Prostate gland (tissue), 2 donors: ENCODE results near the gene EIF3M. TPM values are rescaled to one million over a fixed set of nuclear protein-coding genes. Genes with fewer than 3 reads are reported as not detected.

ENCODE experiments used
- DNase-seq: peaks from one replicate; pipeline ENCODE4 v3.0.0-alpha.2; 2019; ENCODE audit warnings: low spot score
- H3K27ac ChIP-seq, 2 donors: fragments of 200-600 bp; sonication (generic); 2 replicates each; pipeline ENCODE4 v1.5.1; 2017 to 2019
- H3K27me3 ChIP-seq: fragments of 200-600 bp; sonication (generic); replicated peaks from 2 replicates; pipeline ENCODE4 v1.5.1; 2019; ENCODE audit not compliant: insufficient read depth
- H3K36me3 ChIP-seq, 2 donors: fragments of 200-600 bp; sonication (generic); 1 replicate in 1 of 2; 2 replicates in 1 of 2; pipeline versions ENCODE4 v1.5.1 to v1.8.1; 2017 to 2019
- H3K4me1 ChIP-seq: fragments of 200-600 bp; sonication (generic); replicated peaks from 2 replicates; pipeline ENCODE4 v1.5.1; 2019
- H3K4me3 ChIP-seq, 2 donors: fragments of 200-600 bp; sonication (generic); 2 replicates each; pipeline ENCODE4 v1.5.1; 2017 to 2019
- H3K9me3 ChIP-seq: fragments of 200-600 bp; sonication (generic); 2 replicates; pipeline ENCODE4 v1.5.1; 2017
- POLR2A ChIP-seq: fragments of 450-650 bp; IDR thresholded peaks from one replicate; pipeline ENCODE4 v1.6.1; 2016; ENCODE audit warnings: antibody characterized with exemption, mild to moderate bottlenecking
- POLR2AphosphoS5 ChIP-seq: sonication (generic); formaldehyde crosslinking; IDR thresholded peaks from one replicate; pipeline ENCODE4 v1.6.1; 2017; ENCODE audit warnings: antibody characterized with exemption
- WGBS: methylation state at CpG from one replicate; pipeline ENCODE4 v1.1.5; 2018; 5-methylcytosine and 5-hydroxymethylcytosine counted together
- intact Hi-C: fragments of 100-400 bp; cut with DNase I; formaldehyde crosslinking; loops from one replicate; pipeline ENCODE4 v1.14.2; 2022
- total RNA-seq, 2 donors: library from RNA; depleted of rRNA; stranded (reverse); fragments of >200 nt; gene quantifications; one replicate each; pipeline ENCODE4 v1.1.0, GENCODE V29; 2016
- TF ChIP-seq, protein P1 (sequence below), 4 experiments: fragments of 200-600 bp in 2 of 4; fragments of 450-650 bp in 2 of 4; sonication (generic) in 2 of 4; IDR thresholded peaks; 1 replicate in 3 of 4; 2 replicates in 1 of 4; pipeline ENCODE4 v1.5.1; 2016 to 2019; ENCODE audit warnings: antibody characterized with exemption in 4 of 4, mild to moderate bottlenecking in 2 of 4, moderate library complexity in 2 of 4

The EIF3M gene
- total RNA-seq, 2 donors from 2014 or later = 353 to 458 TPM

DNA sequence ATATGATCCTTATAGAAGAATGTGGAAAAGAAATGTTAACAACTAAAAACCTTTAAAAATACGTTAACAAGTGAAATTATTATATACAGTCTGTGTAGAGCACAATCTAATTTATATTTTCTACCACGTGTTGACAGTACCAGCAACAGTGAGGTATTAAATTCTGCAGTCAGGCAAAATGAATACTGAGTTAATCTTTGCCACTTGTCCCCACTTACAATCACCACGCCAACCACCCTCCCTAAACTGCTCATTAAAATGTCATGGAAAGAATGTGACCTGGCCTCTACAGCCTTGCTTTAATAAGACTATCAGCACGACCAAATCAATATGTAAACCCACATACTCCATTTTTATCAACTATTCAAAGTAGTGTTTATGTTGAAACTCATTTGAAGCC lies 28.5 kb upstream of the EIF3M start:
- no peaks in the 10 kb centered on the region for H3K27me3 ChIP-seq
- no peaks in the 10 kb centered on the region for H3K36me3 ChIP-seq
- no peak overlapping the region for H3K4me3 ChIP-seq
- whole genome bisulfite sequencing = 28% methylated on average over 4 of the region's 4 CpGs
- intact Hi-C loops = no loop called here
- H3K4me1 ChIP-seq = no peaks in the 10 kb centered on the region
- no peak for DNase-seq
- no peaks in the 10 kb centered on the region for H3K9me3 ChIP-seq
- H3K27ac ChIP-seq = no peak overlapping the region
- TF ChIP-seq, protein P1, sequence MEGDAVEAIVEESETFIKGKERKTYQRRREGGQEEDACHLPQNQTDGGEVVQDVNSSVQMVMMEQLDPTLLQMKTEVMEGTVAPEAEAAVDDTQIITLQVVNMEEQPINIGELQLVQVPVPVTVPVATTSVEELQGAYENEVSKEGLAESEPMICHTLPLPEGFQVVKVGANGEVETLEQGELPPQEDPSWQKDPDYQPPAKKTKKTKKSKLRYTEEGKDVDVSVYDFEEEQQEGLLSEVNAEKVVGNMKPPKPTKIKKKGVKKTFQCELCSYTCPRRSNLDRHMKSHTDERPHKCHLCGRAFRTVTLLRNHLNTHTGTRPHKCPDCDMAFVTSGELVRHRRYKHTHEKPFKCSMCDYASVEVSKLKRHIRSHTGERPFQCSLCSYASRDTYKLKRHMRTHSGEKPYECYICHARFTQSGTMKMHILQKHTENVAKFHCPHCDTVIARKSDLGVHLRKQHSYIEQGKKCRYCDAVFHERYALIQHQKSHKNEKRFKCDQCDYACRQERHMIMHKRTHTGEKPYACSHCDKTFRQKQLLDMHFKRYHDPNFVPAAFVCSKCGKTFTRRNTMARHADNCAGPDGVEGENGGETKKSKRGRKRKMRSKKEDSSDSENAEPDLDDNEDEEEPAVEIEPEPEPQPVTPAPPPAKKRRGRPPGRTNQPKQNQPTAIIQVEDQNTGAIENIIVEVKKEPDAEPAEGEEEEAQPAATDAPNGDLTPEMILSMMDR (IDR thresholded peaks at IDR 0.05) = no peak
- TF ChIP-seq POLR2A (no peak), POLR2AphosphoS5 (no peak)

DNA sequence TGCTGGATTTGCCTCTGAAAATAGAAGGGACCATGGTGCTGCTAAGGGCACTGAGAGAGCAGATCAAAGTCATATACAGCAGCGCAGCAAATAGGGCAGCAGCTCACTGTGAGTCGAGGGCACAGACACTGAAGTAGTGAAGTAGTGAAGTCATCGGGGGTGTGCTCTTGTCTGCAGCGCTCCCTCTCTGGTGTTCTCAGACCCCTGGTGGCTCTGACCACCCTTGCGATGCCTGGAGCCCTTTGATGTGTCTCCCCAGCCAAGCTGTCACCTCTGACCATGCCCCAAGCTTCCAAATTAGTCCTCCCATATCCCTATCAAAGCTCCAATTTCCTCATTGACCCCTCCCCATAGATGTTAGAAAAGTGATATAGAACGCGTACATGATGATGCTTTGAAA lies 27.7 kb upstream of the EIF3M start:
- Histone ChIP-seq H3K27ac (no peak overlapping the region), H3K9me3 (no peaks in the 10 kb centered on the region), H3K4me1 (no peaks in the 10 kb centered on the region), H3K27me3 (no peaks in the 10 kb centered on the region), H3K4me3 (no peak overlapping the region), H3K36me3 (no peaks in the 10 kb centered on the region)
- WGBS = 90% methylated on average over 7 of the region's 7 CpGs
- intact Hi-C loops = no loop called here
- TF ChIP-seq, protein P1 (IDR thresholded peaks at IDR 0.05) = no peak
- TF ChIP-seq POLR2AphosphoS5 (no peak), POLR2A (no peak)
- no peak for DNase-seq

DNA sequence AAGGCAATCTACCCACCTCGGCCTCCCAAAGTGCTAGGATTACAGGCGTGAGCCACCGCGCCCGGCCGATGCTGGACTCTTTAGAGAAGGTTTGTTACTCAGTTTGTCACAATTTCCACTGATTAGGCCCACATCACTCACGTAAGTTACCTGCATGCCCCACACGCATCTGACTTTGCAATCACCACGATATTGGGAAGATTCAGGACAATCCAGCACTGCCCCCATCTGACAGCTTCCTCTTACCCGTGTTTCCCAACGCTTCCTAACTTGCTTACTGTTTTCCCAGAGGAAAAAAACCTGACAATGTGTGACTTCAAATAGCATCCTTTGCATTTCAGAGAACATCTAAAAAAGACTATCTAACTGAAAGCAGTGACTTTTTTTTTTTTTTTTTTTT lies 21.8 kb upstream of the EIF3M start:
- no peak for TF ChIP-seq POLR2AphosphoS5
- TF ChIP-seq POLR2A = no peak
- TF ChIP-seq, protein P1 (IDR thresholded peaks at IDR 0.05) = no peak

DNA sequence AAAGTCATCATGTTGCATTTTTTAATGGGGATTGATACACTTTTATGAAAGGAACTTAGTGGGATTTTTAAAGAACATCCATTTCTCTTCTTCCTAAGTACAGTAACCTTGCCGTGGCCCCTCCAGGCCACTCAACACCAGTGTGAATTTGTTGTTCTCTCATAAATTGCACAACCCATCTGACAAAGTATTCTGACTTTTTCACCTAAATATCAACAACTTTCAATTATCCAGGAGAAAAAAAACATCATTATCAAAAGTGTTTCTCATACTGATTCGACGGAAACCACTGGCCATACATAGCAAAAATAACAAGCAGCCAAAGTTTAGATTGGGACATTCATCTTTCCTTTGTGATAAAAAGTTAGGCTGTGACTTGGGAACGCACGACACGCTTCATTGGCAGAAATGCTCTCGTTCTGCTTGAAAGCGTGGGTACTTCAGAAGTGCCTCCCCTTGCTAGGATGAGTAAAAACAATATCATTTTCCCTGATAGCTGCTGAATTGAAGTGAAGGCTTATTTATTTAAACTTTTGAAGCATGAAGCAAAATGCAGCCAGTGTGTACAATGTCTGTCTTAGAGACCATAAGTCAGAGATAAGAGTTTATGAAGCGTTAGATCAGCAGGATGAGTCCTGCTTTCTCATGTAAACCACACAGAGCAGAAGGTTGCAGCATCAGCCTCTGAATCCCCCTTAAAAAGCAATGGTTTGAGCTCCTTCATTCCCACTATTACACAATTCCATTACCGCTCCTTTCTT lies 20.6 kb upstream of the EIF3M start:
- 45% methylated on average over 10 of the region's 10 CpGs for WGBS
- H3K36me3 ChIP-seq = no peaks in the 10 kb centered on the region
- no peak overlapping the region for H3K4me3 ChIP-seq
- H3K4me1 ChIP-seq = no peaks in the 10 kb centered on the region
- H3K27ac ChIP-seq = no peak overlapping the region
- no peak for DNase-seq
- no peak for TF ChIP-seq POLR2AphosphoS5
- TF ChIP-seq, protein P1 (IDR thresholded peaks at IDR 0.05) = no peak
- TF ChIP-seq POLR2A = no peak
- no peaks in the 10 kb centered on the region for H3K9me3 ChIP-seq
- intact Hi-C loops = no loop called here
- no peaks in the 10 kb centered on the region for H3K27me3 ChIP-seq

More for the DNA sequence above, 21.8 kb upstream of the EIF3M start:
- Histone ChIP-seq H3K27ac (no peak overlapping the region), H3K4me1 (no peaks in the 10 kb centered on the region), H3K27me3 (no peaks in the 10 kb centered on the region), H3K36me3 (no peaks in the 10 kb centered on the region), H3K9me3 (no peaks in the 10 kb centered on the region), H3K4me3 (no peak overlapping the region)
- WGBS = 94% methylated on average over 11 of the region's 11 CpGs
- intact Hi-C loops = no loop called here
- DNase-seq = no peak

- no peaks in the 10 kb centered on the region for H3K27me3 ChIP-seq
- DNase-seq = no peak
- H3K36me3 ChIP-seq = no peaks in the 10 kb centered on the region
- H3K27ac ChIP-seq = no peak overlapping the region
- no peaks in the 10 kb centered on the region for H3K9me3 ChIP-seq
- intact Hi-C loops = no loop called here
- H3K4me3 ChIP-seq = no peak overlapping the region
- no peaks in the 10 kb centered on the region for H3K4me1 ChIP-seq
- TF ChIP-seq POLR2A (no peak), POLR2AphosphoS5 (no peak)
- TF ChIP-seq, protein P1 (IDR thresholded peaks at IDR 0.05) = no peak
- WGBS = 82% methylated on average over 3 of the region's 3 CpGs
These were observed 20.1 kb upstream of the EIF3M start for GRCh38 chr11:32563600-32563959.
